ENCODE data around the gene NUB1. TPM values are rescaled to one million over a fixed set of nuclear protein-coding genes. Genes with fewer than 3 reads are reported as not detected.
A peak's percentile ranks its signal among the peaks of the same experiment; 100 is the strongest.

NUB1 gene
- total RNA-seq, 1 experiment from 2014 or later, result 48.5 TPM

GRCh38 chr7:151299530-151299929 is 42.1 kb upstream of the NUB1 start:
- H4K91ac ChIP-seq (ENCODE audit: insufficient read length, low read depth, low read length), result no peak overlapping the region
- H2AK5ac ChIP-seq (ENCODE audit: insufficient read length, low read length), result no peak overlapping the region
- H3K56ac ChIP-seq (ENCODE audit: insufficient read length, low read depth, low read length), result peak overlapping the region; percentile 5
- H3K9me3 Mint-ChIP-seq, result peaks cover 7 to 16% of the 10 kb centered on the region in 2 experiments
- peak; percentile 10 for DNase-seq
- H3K27me3 Mint-ChIP-seq (ENCODE audit: low read depth), result peaks cover 70% of the 10 kb centered on the region
- H3K4me2 ChIP-seq (ENCODE audit: insufficient read depth, insufficient read length, low read length), result no peak overlapping the region
- H3K9me3 ChIP-seq (ENCODE audit: control insufficient read depth, low read depth, low read length), result no peaks in the 10 kb centered on the region
- no peak overlapping the region for H2BK20ac ChIP-seq (ENCODE audit: low read depth, low read length, poor library complexity, severe bottlenecking)
- no peak overlapping the region for H3K4me3 Mint-ChIP-seq
- H3K23ac ChIP-seq (ENCODE audit: insufficient read length, low read depth, low read length), result no peak overlapping the region
- no peak overlapping the region for H2BK120ac ChIP-seq (ENCODE audit: low read depth, low read length, poor library complexity, severe bottlenecking)
- H3K79me2 ChIP-seq (ENCODE audit: insufficient read depth, low read length), result no peaks in the 10 kb centered on the region
- no peaks in the 10 kb centered on the region for H4K20me1 ChIP-seq (ENCODE audit: control insufficient read depth, insufficient read depth, insufficient read length)
- no peaks in the 10 kb centered on the region for H3K4me1 ChIP-seq (ENCODE audit: insufficient read depth, low read length)
- peaks cover 0 to 2% of the 10 kb centered on the region in 2 experiments; a peak in 1 of 4 replicates for H3K4me1 Mint-ChIP-seq
- no peak overlapping the region for H3K18ac ChIP-seq (ENCODE audit: insufficient read length, low read depth, low read length)
- H3K23me2 ChIP-seq (ENCODE audit: insufficient read length, low read depth, low read length, poor library complexity, severe bottlenecking), result no peaks in the 10 kb centered on the region
- H3T11ph ChIP-seq (ENCODE audit: low read length), result no peak overlapping the region
- H3K36me3 Mint-ChIP-seq (ENCODE audit: insufficient read depth in 1 of 3, low read depth in 3 of 3), result peaks cover 0 to 4% (median 0%) of the 10 kb centered on the region in 3 experiments; a peak in 3 of 7 replicates
- H2BK12ac ChIP-seq (ENCODE audit: insufficient read length, low read depth, low read length), result no peak overlapping the region
- TF ChIP-seq CTCF (conservative IDR thresholded peaks at IDR 0.05), result no peak
- no peak overlapping the region for H3K14ac ChIP-seq (ENCODE audit: insufficient read depth, low read length)
- H3K27ac ChIP-seq (ENCODE audit: insufficient read length, low read depth, low read length), result no peak overlapping the region
- no peak overlapping the region for H2BK5ac ChIP-seq (ENCODE audit: insufficient read length, low read length)
- no peak overlapping the region for H4K8ac ChIP-seq (replicated peaks; ENCODE audit: insufficient read length, low read depth, low read length)
- H3K9ac ChIP-seq (ENCODE audit: extremely low read depth, insufficient read length, low read length), result no peak overlapping the region
- H2BK15ac ChIP-seq (ENCODE audit: low read depth, low read length), result no peak overlapping the region
- no peak overlapping the region for H3K4ac ChIP-seq (ENCODE audit: low read depth, low read length)
- no peaks in the 10 kb centered on the region; the same call in 1 of the 2 replicates for H3K27me3 ChIP-seq (ENCODE audit: insufficient read depth, low read length)
- peak overlapping the region in 2 of 3 experiments; percentile 16 to 23; a peak in 1 of 7 replicates for H3K27ac Mint-ChIP-seq
- H4K5ac ChIP-seq (ENCODE audit: insufficient read length, low read depth, low read length), result no peak overlapping the region
- no peak overlapping the region for H2AFZ ChIP-seq (ENCODE audit: low read length)
- WGBS (ENCODE audit: extremely low coverage, insufficient read length, low lambda C conversion rate), result no CpG with 5 or more reads among the region's 6 CpGs
- no peaks in the 10 kb centered on the region for H3K79me1 ChIP-seq (ENCODE audit: insufficient read depth, low read depth, low read length, poor library complexity, severe bottlenecking)
